CD4-positive, alpha-beta T cell (primary cell): Measurements from ENCODE around the gene LMX1B. TPM values are rescaled to one million over a fixed set of nuclear protein-coding genes. Genes with fewer than 3 reads are reported as not detected.

ENCODE experiments used
- ATAC-seq: fragments of 200-7000 bp; cut with Tn5 transposase; one replicate; pipeline ENCODE4 v1.10.0; 2022; ENCODE audit warnings: mild to moderate bottlenecking; ENCODE audit not compliant: poor library complexity
- CTCF ChIA-PET: fragments of 350-600 bp; sonication (Branson Sonifier 250); formaldehyde crosslinking; loops from one replicate; lab custom pipeline; 2021; ENCODE audit warnings: antibody characterized with exemption, inconsistent platforms; lab: Charles Lee
- POLR2A ChIA-PET: fragments of 350-600 bp; sonication (Branson Sonifier 250); formaldehyde crosslinking; loops from one replicate; lab custom pipeline; 2021; ENCODE audit warnings: antibody characterized with exemption, inconsistent platforms; lab: Charles Lee
- DNase-seq, 14 experiments: peaks; one replicate each; pipeline ENCODE4 v3.0.0-alpha.2; 2013 to 2020; ENCODE audit warnings: mixed read lengths in 2 of 14
- H3K27ac ChIP-seq, 2 donors: one replicate each; pipeline versions ENCODE4 v1.5.1 to v1.7.0; 2013; ENCODE audit warnings: low read length in 2 of 2, low read depth in 1 of 2, mild to moderate bottlenecking in 1 of 2
- H3K27me3 ChIP-seq, 2 experiments: 1 replicate in 1 of 2; 2 replicates in 1 of 2; pipeline versions ENCODE4 v1.6.1 to v1.7.0; 2013; ENCODE audit warnings: low read length in 2 of 2, control low read depth in 1 of 2, mild to moderate bottlenecking in 1 of 2, moderate library complexity in 1 of 2; ENCODE audit not compliant: insufficient read depth in 2 of 2, control insufficient read depth in 1 of 2
- H3K36me3 ChIP-seq: one replicate; pipeline ENCODE4 v1.6.1; 2013; ENCODE audit warnings: low read length, control low read depth; ENCODE audit not compliant: insufficient read depth
- H3K4me1 ChIP-seq: one replicate; pipeline ENCODE4 v1.6.1; 2013; ENCODE audit warnings: low read length, control low read depth; ENCODE audit not compliant: insufficient read depth
- H3K4me3 ChIP-seq: one replicate; pipeline ENCODE4 v1.5.1; 2013; ENCODE audit warnings: mild to moderate bottlenecking, low read length, moderate library complexity
- H3K9me3 ChIP-seq, 2 experiments: 1 replicate in 1 of 2; 2 replicates in 1 of 2; pipeline versions ENCODE4 v1.6.1 to v1.7.0; 2013; ENCODE audit warnings: low read length in 2 of 2, mild to moderate bottlenecking in 2 of 2, control low read depth in 1 of 2, moderate library complexity in 1 of 2; ENCODE audit not compliant: control insufficient read depth in 1 of 2, insufficient read depth in 1 of 2
- H3K27ac Mint-ChIP-seq: one replicate; pipeline ENCODE4 v1.8.0; 2020; ENCODE audit warnings: mixed read lengths
- H3K27me3 Mint-ChIP-seq: one replicate; pipeline ENCODE4 v1.8.0; 2021; ENCODE audit warnings: mixed read lengths
- H3K36me3 Mint-ChIP-seq: one replicate; pipeline ENCODE4 v1.8.0; 2021; ENCODE audit warnings: low read depth, mixed read lengths
- H3K4me1 Mint-ChIP-seq: one replicate; pipeline ENCODE4 v1.8.0; 2021; ENCODE audit warnings: low read depth, mixed read lengths
- H3K4me3 Mint-ChIP-seq: one replicate; pipeline ENCODE4 v1.8.0; 2020; ENCODE audit warnings: mild to moderate bottlenecking, mixed read lengths
- H3K9me3 Mint-ChIP-seq: one replicate; pipeline ENCODE4 v1.8.0; 2020; ENCODE audit warnings: mixed read lengths
- CTCF ChIP-seq: fragments of 200-600 bp; IDR thresholded peaks from one replicate; pipeline ENCODE4 v1.8.0; 2022; ENCODE audit warnings: antibody characterized with exemption, mild to moderate bottlenecking
- intact Hi-C, 2 experiments: fragments of 100-400 bp; cut with DNase I in 1 of 2; cut with micrococcal nuclease in 1 of 2; formaldehyde crosslinking; loops; one replicate each; pipeline versions ENCODE4 v1.15.1 to v1.9.0; 2023 to 2025; cut with DNase I, micrococcal nuclease
- total RNA-seq, 174 experiments: library from RNA in 2 of 174; stranded (reverse) in 2 of 174; gene quantifications; one replicate each; pipeline ENCODE4 v1.2.3 and lab custom pipeline; 2021 to 2026

The LMX1B gene
- total RNA-seq, 2 experiments from 2014 or later: not detected

GRCh38 chr9:126681336-126681735 lies 67.6 kb downstream of the LMX1B start:
- Mint-ChIP-seq H3K27ac (no peak overlapping the region), H3K4me3 (no peak overlapping the region), H3K4me1 (peaks cover 4% of the 10 kb centered on the region), H3K9me3 (no peaks in the 10 kb centered on the region), H3K36me3 (no peaks in the 10 kb centered on the region), H3K27me3 (peaks cover 86% of the 10 kb centered on the region)
- ChIA-PET POLR2A (no interaction called here), CTCF (interaction anchor here (1.4 kb wide), 1 partner anchor 9 kb away, joined by 3 read pairs; no protein-coding TSS in a partner anchor)
- no peak overlapping the region for H3K27ac ChIP-seq
- H3K9me3 ChIP-seq: peaks cover 0 to 6% of the 10 kb centered on the region in 2 experiments
- H3K4me1 ChIP-seq: peaks cover 5% of the 10 kb centered on the region
- no peak overlapping the region for H3K4me3 ChIP-seq
- no peaks in the 10 kb centered on the region for H3K36me3 ChIP-seq
- no peak for ATAC-seq
- TF ChIP-seq CTCF: no peak
- H3K27me3 ChIP-seq: peaks cover 53 to 90% of the 10 kb centered on the region in 2 experiments
- no peak for DNase-seq
- intact Hi-C loops: no loop called here

GRCh38 chr9:126682113-126682810 lies 68.5 kb downstream of the LMX1B start:
- intact Hi-C loops: no loop called here
- no peaks in the 10 kb centered on the region for H3K36me3 ChIP-seq
- Mint-ChIP-seq H3K4me1 (peaks cover under 1% of the 10 kb centered on the region), H3K27ac (no peak overlapping the region), H3K36me3 (no peaks in the 10 kb centered on the region), H3K9me3 (no peaks in the 10 kb centered on the region), H3K4me3 (no peak overlapping the region), H3K27me3 (peaks cover 83% of the 10 kb centered on the region)
- H3K27ac ChIP-seq: no peak overlapping the region
- CTCF ChIA-PET: no interaction called here
- peaks cover 46 to 85% of the 10 kb centered on the region in 2 experiments for H3K27me3 ChIP-seq
- ATAC-seq: no peak
- no peak overlapping the region for H3K4me3 ChIP-seq
- no peak for TF ChIP-seq CTCF
- no peak for DNase-seq
- peaks cover 5% of the 10 kb centered on the region for H3K4me1 ChIP-seq
- POLR2A ChIA-PET: no interaction called here
- H3K9me3 ChIP-seq: peaks cover 0 to 6% of the 10 kb centered on the region in 2 experiments

- intact Hi-C loops: no loop called here
- Histone ChIP-seq H3K27me3 (peaks cover 45 to 86% of the 10 kb centered on the region in 2 experiments), H3K36me3 (no peaks in the 10 kb centered on the region), H3K4me3 (no peak overlapping the region), H3K9me3 (peaks cover 0 to 6% of the 10 kb centered on the region in 2 experiments), H3K27ac (no peak overlapping the region), H3K4me1 (peaks cover 5% of the 10 kb centered on the region)
- ATAC-seq (no peak), DNase-seq (no peak)
- POLR2A ChIA-PET: no interaction called here
- Mint-ChIP-seq H3K36me3 (no peaks in the 10 kb centered on the region), H3K27me3 (peaks cover 83% of the 10 kb centered on the region), H3K4me3 (no peak overlapping the region), H3K9me3 (no peaks in the 10 kb centered on the region), H3K27ac (no peak overlapping the region), H3K4me1 (no peaks in the 10 kb centered on the region)
- CTCF ChIA-PET: no interaction called here
- no peak for TF ChIP-seq CTCF
Measured at GRCh38 chr9:126682928-126683697, 69.4 kb downstream of the LMX1B start.
